IMR-90 (cell line): ENCODE measurements around the gene SYNGR2. TPM values are rescaled to one million over a fixed set of nuclear protein-coding genes. Genes with fewer than 3 reads are reported as not detected.
A peak's percentile ranks its signal among the peaks of the same experiment; 100 is the strongest.

ENCODE experiments used
- ATAC-seq: fragments of 200-7000 bp; cut with Tn5 transposase; 2 replicates; pipeline ENCODE4 v1.9.1; 2020; ENCODE audit warnings: low read depth, mild to moderate bottlenecking, moderate library complexity
- BruUV-seq: library from RNA; stranded (reverse); fragments of 400-500 nt; replicated peaks from 2 replicates; lab custom pipeline; 2021; lab: Mats Ljungman, UMichigan
- CTCF ChIA-PET: fragments of 300-600 bp; formaldehyde crosslinking; extraction: SDS; loops from one replicate; lab custom pipeline; 2021; ENCODE audit warnings: antibody characterized with exemption; lab: Yijun Ruan, JAX
- POLR2A ChIA-PET: fragments of 300-600 bp; sonication (Branson Sonifier 250); formaldehyde crosslinking; loops from one replicate; lab custom pipeline; 2022; ENCODE audit warnings: antibody characterized with exemption; ENCODE audit not compliant: unreplicated experiment; lab: Charles Lee
- DNase-seq: peaks from one replicate; pipeline ENCODE4 v3.0.0; 2013
- H2AFZ ChIP-seq: replicated peaks from 2 replicates; pipeline ENCODE3; 2013; ENCODE audit warnings: low read length, mild to moderate bottlenecking; ENCODE audit not compliant: poor library complexity
- H2AK5ac ChIP-seq: 2 replicates; pipeline ENCODE4 v1.6.1; 2013; ENCODE audit warnings: low read depth, low read length, inconsistent platforms
- H2AK9ac ChIP-seq: replicated peaks from 2 replicates; pipeline ENCODE3; 2013; ENCODE audit warnings: mild to moderate bottlenecking, low read depth, low read length, moderate library complexity; ENCODE audit not compliant: poor library complexity
- H2BK120ac ChIP-seq: 2 replicates; pipeline ENCODE4 v1.6.1; 2013; ENCODE audit warnings: low read depth, low read length, inconsistent platforms
- H2BK15ac ChIP-seq: 3 replicates; pipeline ENCODE4 v1.6.1; 2013; ENCODE audit warnings: low read depth, low read length, inconsistent platforms
- H2BK20ac ChIP-seq: 2 replicates; pipeline ENCODE4 v1.6.1; 2013; ENCODE audit warnings: low read depth, mild to moderate bottlenecking, inconsistent platforms, low read length, moderate library complexity
- H2BK5ac ChIP-seq: 2 replicates; pipeline ENCODE4 v1.6.1; 2013; ENCODE audit warnings: mild to moderate bottlenecking, low read depth, low read length, inconsistent platforms; ENCODE audit not compliant: poor library complexity, severe bottlenecking
- H3K14ac ChIP-seq: replicated peaks from 2 replicates; pipeline ENCODE4 v1.6.1; 2013; ENCODE audit warnings: low read depth, low read length, inconsistent platforms
- H3K18ac ChIP-seq: 2 replicates; pipeline ENCODE4 v1.6.1; 2013; ENCODE audit warnings: low read depth, low read length, control low read depth
- H3K23ac ChIP-seq: 2 replicates; pipeline ENCODE4 v1.6.1; 2013; ENCODE audit warnings: low read depth, low read length, inconsistent platforms
- H3K27ac ChIP-seq: 2 replicates; pipeline ENCODE4 v1.5.1; 2013; ENCODE audit warnings: mild to moderate bottlenecking, control low read depth, low read length; ENCODE audit not compliant: insufficient read depth
- H3K27me3 ChIP-seq: 2 replicates; pipeline ENCODE4 v1.6.1; 2013; ENCODE audit warnings: low read length; ENCODE audit not compliant: control insufficient read depth, insufficient read depth
- H3K36me3 ChIP-seq: 2 replicates; pipeline ENCODE4 v1.6.1; 2013; ENCODE audit warnings: low read length, mixed read lengths; ENCODE audit not compliant: control insufficient read depth, insufficient read depth
- H3K4ac ChIP-seq: 2 replicates; pipeline ENCODE4 v1.6.1; 2013; ENCODE audit warnings: low read depth, low read length, inconsistent platforms
- H3K4me1 ChIP-seq: 2 replicates; pipeline ENCODE4 v1.6.1; 2013; ENCODE audit warnings: low read length, mixed read lengths; ENCODE audit not compliant: control insufficient read depth, insufficient read depth
- H3K4me2 ChIP-seq: 2 replicates; pipeline ENCODE4 v1.6.1; 2013; ENCODE audit warnings: low read depth, mild to moderate bottlenecking, control low read depth, low read length, moderate library complexity
- H3K4me3 ChIP-seq: 2 replicates; pipeline ENCODE4 v1.5.1; 2013; ENCODE audit warnings: low read depth, mild to moderate bottlenecking, control low read depth, low read length, moderate library complexity; ENCODE audit not compliant: insufficient read depth
- H3K56ac ChIP-seq: 2 replicates; pipeline ENCODE4 v1.6.1; 2013; ENCODE audit warnings: low read length, inconsistent platforms; ENCODE audit not compliant: insufficient read depth; ENCODE audit errors: extremely low read depth
- H3K79me1 ChIP-seq, 2 experiments: 2 replicates each; pipeline ENCODE4 v1.6.1; 2013; ENCODE audit warnings: low read length in 2 of 2, inconsistent platforms in 1 of 2, low read depth in 1 of 2
- H3K9ac ChIP-seq: 2 replicates; pipeline ENCODE4 v1.6.1; 2013; ENCODE audit warnings: low read depth, low read length, control low read depth
- H3K9me1 ChIP-seq: 2 replicates; pipeline ENCODE4 v1.6.1; 2013; ENCODE audit warnings: low read length, inconsistent platforms; ENCODE audit not compliant: insufficient read depth
- H3K9me3 ChIP-seq: 2 replicates; pipeline ENCODE4 v1.6.1; 2013; ENCODE audit warnings: low read length; ENCODE audit not compliant: control insufficient read depth, insufficient read depth
- H4K20me1 ChIP-seq: 2 replicates; pipeline ENCODE4 v1.6.1; 2013; ENCODE audit warnings: low read length, inconsistent platforms; ENCODE audit not compliant: insufficient read depth
- H4K5ac ChIP-seq: 2 replicates; pipeline ENCODE4 v1.6.1; 2013; ENCODE audit warnings: mild to moderate bottlenecking, low read depth, low read length, control low read depth
- H4K8ac ChIP-seq, 2 experiments: 2 replicates each; pipeline ENCODE4 v1.6.1; 2013; ENCODE audit warnings: low read depth in 2 of 2, low read length in 2 of 2, control low read depth in 1 of 2, inconsistent platforms in 1 of 2
- H4K91ac ChIP-seq: 2 replicates; pipeline ENCODE4 v1.6.1; 2013; ENCODE audit warnings: low read depth, low read length, inconsistent platforms; ENCODE audit not compliant: insufficient read depth
- CEBPB ChIP-seq: IDR thresholded peaks from 2 replicates; pipeline ENCODE4 v1.6.1; 2012; ENCODE audit warnings: low read depth, low read length, improper control_type of control experiment
- CHD1 ChIP-seq: IDR thresholded peaks from 2 replicates; pipeline ENCODE4 v1.6.1; 2012; ENCODE audit warnings: low read depth, low read length, improper control_type of control experiment
- CTCF ChIP-seq: conservative IDR thresholded peaks from 2 replicates; pipeline ENCODE4 v1.5.1; 2012; ENCODE audit warnings: mild to moderate bottlenecking, low read depth, low read length, improper control_type of control experiment
- MAFK ChIP-seq: IDR thresholded peaks from 2 replicates; pipeline ENCODE4 v1.6.1; 2012; ENCODE audit warnings: low read depth, low read length, improper control_type of control experiment
- RAD21 ChIP-seq: IDR thresholded peaks from 2 replicates; pipeline ENCODE4 v1.6.1; 2012; ENCODE audit warnings: low read length, improper control_type of control experiment
- RCOR1 ChIP-seq: IDR thresholded peaks from 2 replicates; pipeline ENCODE4 v1.6.1; 2012; ENCODE audit warnings: mild to moderate bottlenecking, low read length, improper control_type of control experiment; ENCODE audit not compliant: insufficient replicate concordance
- SMC3 ChIP-seq: fragments of 150-350 bp; IDR thresholded peaks from 2 replicates; pipeline ENCODE4 v1.6.1; 2016; ENCODE audit warnings: low read depth, mild to moderate bottlenecking, antibody characterized with exemption, low read length, moderate library complexity
- WGBS, 2 experiments: methylation state at CpG; one replicate each; pipeline versions ENCODE4 v1.1.5 to v1.1.7; 2013; ENCODE audit warnings: missing lambda C conversion rate in 2 of 2; ENCODE audit not compliant: insufficient read length in 1 of 2; ENCODE audit errors: extremely low coverage in 2 of 2; 5-methylcytosine and 5-hydroxymethylcytosine counted together
- dilution Hi-C: fragments of 300-500 bp; cut with HindIII; formaldehyde crosslinking; loops from one replicate; pipeline ENCODE4 v1.14.3; 2018; ENCODE audit warnings: low sequenced_read_pairs; ENCODE audit not compliant: unreplicated experiment
- in situ Hi-C: fragments of 300-500 bp; cut with MboI; formaldehyde crosslinking; loops from 3 replicates; pipeline ENCODE4 v1.14.3; 2019; ENCODE audit warnings: low sequenced_read_pairs, inconsistent platforms, mixed read lengths
- intact Hi-C: fragments of 100-400 bp; cut with micrococcal nuclease; formaldehyde crosslinking; loops from 2 replicates; pipeline ENCODE4 v1.10.0; 2022
- polyA plus RNA-seq, 3 experiments: library from polyadenylated mRNA; depleted of rRNA; stranded (reverse); fragments of >200 nt; gene quantifications; 2 replicates each; pipeline ENCODE4 v1.2.3, GENCODE V29; 2012; ENCODE audit warnings: low replicate concordance in 1 of 3
- total RNA-seq: library from RNA; depleted of rRNA; stranded (reverse); fragments of >200 nt; gene quantifications from 2 replicates; pipeline ENCODE4 v1.2.3, GENCODE V29; 2012

The SYNGR2 gene
- total and polyA plus RNA-seq, 2 of the 4 experiments (the other 2 are of a cell fraction), result 11.1 to 63.1 TPM

- TF ChIP-seq SMC3, result no peak
- no peak for TF ChIP-seq CTCF
- TF ChIP-seq MAFK, result no peak
- no peak for TF ChIP-seq CHD1
- TF ChIP-seq RCOR1, result no peak
- no peak for TF ChIP-seq RAD21
- no peak for TF ChIP-seq CEBPB
- H3K23ac ChIP-seq, result peak overlapping the region; percentile 55; the same call in 1 of the 2 replicates
- POLR2A ChIA-PET, result interaction anchor here (0.7 kb wide), 1 partner anchor 82 kb away, joined by 5 read pairs; no protein-coding TSS in a partner anchor
- ATAC-seq, result no peak
- H2BK15ac ChIP-seq, result no peak overlapping the region
- intact Hi-C loops (no loop called here), in situ Hi-C loops (no loop called here), dilution Hi-C loops (no loop called here)
- H3K27me3 ChIP-seq, result no peaks in the 10 kb centered on the region
- no peak overlapping the region for H3K56ac ChIP-seq
- no peak overlapping the region for H2BK5ac ChIP-seq
- H2AK5ac ChIP-seq, result no peak overlapping the region
- H4K5ac ChIP-seq, result no peak overlapping the region; the same call in 1 of the 2 replicates
- no CpG with 5 or more reads among the region's 9 CpGs for WGBS, 2 experiments
- no peak for DNase-seq
- BruUV-seq, result no TSS peak
- H2AK9ac ChIP-seq, result peak overlapping the region; percentile 65
- no peak overlapping the region for H2BK20ac ChIP-seq
- H3K9ac ChIP-seq, result no peak overlapping the region
- H3K9me3 ChIP-seq, result no peaks in the 10 kb centered on the region
- H3K36me3 ChIP-seq, result no peaks in the 10 kb centered on the region; the same call in 1 of the 2 replicates
- peak overlapping the region; percentile 36 for H2AFZ ChIP-seq
- no peak overlapping the region for H3K14ac ChIP-seq
- 0 out of 2 replicates have a peak, but pooled peaks cover 6% of the 10 kb centered on the region for H4K20me1 ChIP-seq
- H3K4me1 ChIP-seq, result peaks cover 10% of the 10 kb centered on the region
- H4K8ac ChIP-seq, result no peak overlapping the region; a peak in 1 of 4 replicates
- no peak overlapping the region for H3K27ac ChIP-seq
- no peak overlapping the region for H3K18ac ChIP-seq
- peaks cover 12% of the 10 kb centered on the region; the same call in 1 of the 2 replicates for H3K9me1 ChIP-seq
- H3K4ac ChIP-seq, result no peak overlapping the region
- H4K91ac ChIP-seq, result no peak overlapping the region
- no peak overlapping the region for H2BK120ac ChIP-seq
- CTCF ChIA-PET, result no interaction called here
- no peak overlapping the region for H3K4me3 ChIP-seq
- no peak overlapping the region for H3K4me2 ChIP-seq
- peaks cover 24 to 63% of the 10 kb centered on the region in 2 experiments for H3K79me1 ChIP-seq
Measured at GRCh38 chr17:78184868-78185267, 16.5 kb downstream of the SYNGR2 start.
